ENCODE measurements around the gene SPRR1A.
A peak's percentile ranks its signal among the peaks of the same experiment; 100 is the strongest.

The SPRR1A gene

DNA sequence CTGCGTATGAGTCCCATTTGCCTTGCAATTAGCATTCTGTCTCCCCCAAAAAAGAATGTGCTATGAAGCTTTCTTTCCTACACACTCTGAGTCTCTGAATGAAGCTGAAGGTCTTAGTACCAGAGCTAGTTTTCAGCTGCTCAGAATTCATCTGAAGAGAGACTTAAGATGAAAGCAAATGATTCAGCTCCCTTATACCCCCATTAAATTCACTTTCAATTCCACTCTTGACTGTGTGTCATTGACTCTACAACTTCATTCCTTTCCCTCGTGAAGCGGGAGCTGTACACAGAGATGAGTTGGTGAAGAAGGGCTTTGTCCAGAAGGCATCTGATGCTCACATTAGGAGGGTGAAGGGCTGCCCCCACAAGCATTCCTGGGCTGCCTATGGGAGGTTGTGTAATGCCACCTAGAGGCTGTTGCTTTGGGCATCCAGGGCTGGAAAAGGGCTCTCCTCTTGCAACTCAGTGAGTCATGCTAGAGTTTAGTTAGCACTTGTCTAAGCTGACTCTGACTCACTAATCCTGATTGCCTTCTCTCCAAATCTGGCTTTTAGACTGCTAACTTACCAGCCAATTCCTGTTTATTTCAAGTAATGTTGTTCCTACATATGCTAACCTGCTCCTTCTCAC is 48.9 kb downstream of the SPRR1A start:
- DNase-seq, result peak; percentile 12

- no peak for DNase-seq
Observed at GRCh38 chr1:153035211-153035610, 51.3 kb downstream of the SPRR1A start.
